ENCODE results near the gene TNFRSF1A. TPM values are rescaled to one million over a fixed set of nuclear protein-coding genes. Genes with fewer than 3 reads are reported as not detected.

TNFRSF1A gene
- total RNA-seq, 1 experiment from 2014 or later, result 95.1 TPM

GRCh38 chr12:6374028-6374785 is 32.3 kb upstream of the TNFRSF1A start:
- H3K9ac ChIP-seq (ENCODE audit: low read length), result no peak overlapping the region
- ChIA-PET CTCF (no interaction called here), POLR2A (ENCODE audit: unreplicated experiment) (no interaction called here)
- H3K36me3 ChIP-seq (ENCODE audit: low read depth, low read length), result no peaks in the 10 kb centered on the region
- H3K4me1 ChIP-seq (ENCODE audit: insufficient read depth, low read length), result peaks cover 75% of the 10 kb centered on the region
- H3K9me2 ChIP-seq (replicated peaks; ENCODE audit: low read length), result no peaks in the 10 kb centered on the region
- intact Hi-C loops (cut with micrococcal nuclease), result no loop called here
- DNase-seq (no peak), ATAC-seq (no peak)
- TF ChIP-seq EZH2phosphoT487 (IDR thresholded peaks at IDR 0.05; ENCODE audit: borderline replicate concordance, low read length), result no peak
- TF ChIP-seq CTCF (conservative IDR thresholded peaks at IDR 0.05; ENCODE audit: low read depth, low read length), result no peak
- TF ChIP-seq EZH2 (IDR thresholded peaks at IDR 0.05; ENCODE audit: low read length, unreplicated experiment), result no peak
- H3K27ac ChIP-seq (ENCODE audit: low read length), result peak overlapping the region; percentile 98
- H3K79me2 ChIP-seq (ENCODE audit: low read length), result 0 out of 2 replicates have a peak, but pooled peaks cover 5% of the 10 kb centered on the region
- H3K27me3 ChIP-seq (ENCODE audit: low read length), result no peaks in the 10 kb centered on the region
- H3K4me3 ChIP-seq (ENCODE audit: low read length), result no peak overlapping the region
- no peak overlapping the region for H2AFZ ChIP-seq (ENCODE audit: low read length)
- peaks cover 5% of the 10 kb centered on the region for H3F3A ChIP-seq (ENCODE audit: low read length, unreplicated experiment)
- peak overlapping the region; percentile 81; the same call in 1 of the 2 replicates for H3K4me2 ChIP-seq (ENCODE audit: low read length)
- no TSS peak for BruUV-seq (replicated peaks)
- H4K20me1 ChIP-seq (ENCODE audit: low read length), result no peaks in the 10 kb centered on the region
- H3K9me3 ChIP-seq (ENCODE audit: low read length), result no peaks in the 10 kb centered on the region

- POLR2A ChIA-PET (ENCODE audit: unreplicated experiment), result interaction anchor here (0.8 to 1.2 kb wide), 4 partner anchors 9 to 37 kb away, joined by 3 to 7 read pairs (median 4); partner anchors contain the start of gene LTBR
- intact Hi-C loops (cut with micrococcal nuclease), result no loop called here
- 0 out of 2 replicates have a peak, but pooled peaks cover 5% of the 10 kb centered on the region for H3K79me2 ChIP-seq (ENCODE audit: low read length)
Observed at GRCh38 chr12:6373022-6373787, 31.3 kb upstream of the TNFRSF1A start.

More at GRCh38 chr12:6373022-6373787, 31.3 kb upstream of the TNFRSF1A start:
- H3K4me1 ChIP-seq (ENCODE audit: insufficient read depth, low read length), result peaks cover 85% of the 10 kb centered on the region
- peak overlapping the region; percentile 4; the same call in 1 of the 2 replicates for H3K4me3 ChIP-seq (ENCODE audit: low read length)
- no peak overlapping the region for H2AFZ ChIP-seq (ENCODE audit: low read length)
- no peaks in the 10 kb centered on the region for H3K27me3 ChIP-seq (ENCODE audit: low read length)
- H4K20me1 ChIP-seq (ENCODE audit: low read length), result no peaks in the 10 kb centered on the region
- CTCF ChIA-PET, result interaction anchor here (0.7 to 0.9 kb wide), 2 partner anchors 38 to 50 kb away, joined by 3 read pairs; no protein-coding TSS in a partner anchor
- TF ChIP-seq CTCF (conservative IDR thresholded peaks at IDR 0.05; ENCODE audit: low read depth, low read length) (no peak), EZH2phosphoT487 (IDR thresholded peaks at IDR 0.05; ENCODE audit: borderline replicate concordance, low read length) (no peak), EZH2 (IDR thresholded peaks at IDR 0.05; ENCODE audit: low read length, unreplicated experiment) (no peak)
- H3F3A ChIP-seq (ENCODE audit: low read length, unreplicated experiment), result peaks cover 5% of the 10 kb centered on the region
- H3K36me3 ChIP-seq (ENCODE audit: low read depth, low read length), result no peaks in the 10 kb centered on the region
- H3K9ac ChIP-seq (ENCODE audit: low read length), result peak overlapping the region; percentile 85
- no peak for ATAC-seq
- H3K9me2 ChIP-seq (replicated peaks; ENCODE audit: low read length), result no peaks in the 10 kb centered on the region
- H3K27ac ChIP-seq (ENCODE audit: low read length), result peak overlapping the region; percentile 98
- H3K9me3 ChIP-seq (ENCODE audit: low read length), result no peaks in the 10 kb centered on the region
- DNase-seq, result no peak
- no TSS peak for BruUV-seq (replicated peaks)
- peak overlapping the region; percentile 81 for H3K4me2 ChIP-seq (ENCODE audit: low read length)
